GM12892 (cell line): ENCODE data around the gene MIOX.
A peak's percentile ranks its signal among the peaks of the same experiment; 100 is the strongest.

Experiments used
- POLR2A ChIP-seq: IDR thresholded peaks from 2 replicates; pipeline ENCODE4 v1.6.1; 2011; ENCODE audit warnings: low read depth, low read length, control low read depth
- POLR2AphosphoS5 ChIP-seq: IDR thresholded peaks from 2 replicates; pipeline ENCODE4 v1.6.1; 2011; ENCODE audit warnings: low read depth, low read length, control low read depth
- TAF1 ChIP-seq: IDR thresholded peaks from 2 replicates; pipeline ENCODE4 v1.6.1; 2011; ENCODE audit warnings: low read depth, mild to moderate bottlenecking, control low read depth, low read length, borderline replicate concordance

GRCh38 chr22:50525104-50525857 is 38.6 kb downstream of the MIOX start, which contains the start of gene SCO2:
- TF ChIP-seq POLR2A (peak; percentile 80), POLR2AphosphoS5 (peak; percentile 68; the same call in 1 of the 2 replicates), TAF1 (no peak; the same call in 1 of the 2 replicates)
